HG03045 (cell line): ENCODE data around the gene ADGRG4.
"Not testable (repeated sequence)": the region's sequence is repeated elsewhere in the genome, so short reads cannot be mapped to it uniquely, and the experiment has no call there.

Source experiments
- ATAC-seq: cut with Tn5 transposase; IDR thresholded peaks from one replicate; pipeline ENCODE4 v1.9.1; 2021; ENCODE audit warnings: mild to moderate bottlenecking, moderate library complexity; ENCODE audit not compliant: unreplicated experiment

The ADGRG4 gene, protein sequence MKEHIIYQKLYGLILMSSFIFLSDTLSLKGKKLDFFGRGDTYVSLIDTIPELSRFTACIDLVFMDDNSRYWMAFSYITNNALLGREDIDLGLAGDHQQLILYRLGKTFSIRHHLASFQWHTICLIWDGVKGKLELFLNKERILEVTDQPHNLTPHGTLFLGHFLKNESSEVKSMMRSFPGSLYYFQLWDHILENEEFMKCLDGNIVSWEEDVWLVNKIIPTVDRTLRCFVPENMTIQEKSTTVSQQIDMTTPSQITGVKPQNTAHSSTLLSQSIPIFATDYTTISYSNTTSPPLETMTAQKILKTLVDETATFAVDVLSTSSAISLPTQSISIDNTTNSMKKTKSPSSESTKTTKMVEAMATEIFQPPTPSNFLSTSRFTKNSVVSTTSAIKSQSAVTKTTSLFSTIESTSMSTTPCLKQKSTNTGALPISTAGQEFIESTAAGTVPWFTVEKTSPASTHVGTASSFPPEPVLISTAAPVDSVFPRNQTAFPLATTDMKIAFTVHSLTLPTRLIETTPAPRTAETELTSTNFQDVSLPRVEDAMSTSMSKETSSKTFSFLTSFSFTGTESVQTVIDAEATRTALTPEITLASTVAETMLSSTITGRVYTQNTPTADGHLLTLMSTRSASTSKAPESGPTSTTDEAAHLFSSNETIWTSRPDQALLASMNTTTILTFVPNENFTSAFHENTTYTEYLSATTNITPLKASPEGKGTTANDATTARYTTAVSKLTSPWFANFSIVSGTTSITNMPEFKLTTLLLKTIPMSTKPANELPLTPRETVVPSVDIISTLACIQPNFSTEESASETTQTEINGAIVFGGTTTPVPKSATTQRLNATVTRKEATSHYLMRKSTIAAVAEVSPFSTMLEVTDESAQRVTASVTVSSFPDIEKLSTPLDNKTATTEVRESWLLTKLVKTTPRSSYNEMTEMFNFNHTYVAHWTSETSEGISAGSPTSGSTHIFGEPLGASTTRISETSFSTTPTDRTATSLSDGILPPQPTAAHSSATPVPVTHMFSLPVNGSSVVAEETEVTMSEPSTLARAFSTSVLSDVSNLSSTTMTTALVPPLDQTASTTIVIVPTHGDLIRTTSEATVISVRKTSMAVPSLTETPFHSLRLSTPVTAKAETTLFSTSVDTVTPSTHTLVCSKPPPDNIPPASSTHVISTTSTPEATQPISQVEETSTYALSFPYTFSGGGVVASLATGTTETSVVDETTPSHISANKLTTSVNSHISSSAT (N-terminal part only)

DNA sequence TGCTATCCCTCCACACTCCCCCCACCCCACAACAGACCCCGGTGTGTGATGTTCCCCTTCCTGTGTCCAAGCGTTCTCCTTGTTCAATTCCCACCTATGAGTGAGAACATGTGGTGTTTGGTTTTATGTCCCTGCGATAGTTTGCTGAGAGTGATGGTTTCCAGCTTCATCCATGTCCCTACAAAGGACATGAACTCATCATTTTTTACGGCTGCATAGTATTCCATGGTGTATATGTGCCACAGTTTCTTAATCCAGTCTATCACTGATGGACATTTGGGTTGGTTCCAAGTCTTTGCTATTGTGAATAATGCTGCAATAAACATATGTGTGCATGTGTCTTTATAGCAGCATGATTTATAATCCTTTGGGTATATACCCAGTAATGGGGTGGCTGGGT lies at the start of gene ADGRG4:
TSS of gene ADGRG4 (plus strand) at position 243 of the 400 bp plus-strand sequence. CDS start 7,815 bp downstream, outside the sequence.
- ATAC-seq = not testable (repeated sequence)

DNA sequence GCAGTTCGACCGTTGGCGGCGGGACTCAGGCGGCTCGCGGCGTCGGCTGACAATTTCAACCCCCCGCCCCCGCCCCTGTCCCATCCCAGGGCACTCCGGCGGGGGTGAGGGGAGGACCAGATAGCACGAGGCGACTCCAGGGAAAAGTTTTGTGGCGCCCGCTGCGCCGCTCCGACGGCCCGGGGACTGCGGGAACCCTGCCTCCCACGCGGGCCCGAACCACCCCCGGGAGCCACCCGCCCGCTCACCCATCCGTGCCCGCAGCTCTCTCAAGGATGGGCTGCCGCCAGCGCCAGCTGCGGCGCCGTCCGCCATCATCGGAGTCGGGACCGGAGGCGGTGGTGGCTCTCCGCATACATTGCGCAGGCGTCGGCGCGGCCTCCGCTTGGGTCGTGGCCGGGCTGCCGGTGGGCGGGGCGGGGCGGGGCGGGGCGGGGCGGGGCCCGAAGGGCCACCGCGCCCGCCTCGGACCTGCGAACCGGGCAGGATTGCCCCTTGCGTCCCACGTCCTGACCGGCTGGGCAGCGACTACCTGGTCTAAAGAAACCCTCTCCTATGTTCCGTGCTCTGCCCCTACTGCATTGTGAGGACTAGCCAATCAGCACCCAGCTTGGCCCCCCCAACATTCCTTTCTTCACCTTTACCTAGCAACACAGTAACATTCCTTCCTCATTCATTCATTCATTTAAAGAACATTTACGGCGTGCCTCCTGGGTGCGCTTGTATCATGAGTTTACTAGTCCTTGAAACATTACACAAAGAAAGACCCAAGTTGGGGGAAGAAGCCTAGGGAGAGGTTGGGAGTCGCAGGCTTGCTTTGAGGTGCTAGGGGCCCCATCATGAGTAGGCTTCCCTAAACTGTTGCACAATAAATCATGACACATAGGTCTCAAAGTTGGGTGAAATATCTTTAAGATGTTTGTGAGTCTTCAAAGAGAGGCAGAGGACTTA lies 49.4 kb upstream of the ADGRG4 start, which contains the start of gene MAP7D3:
TSS of gene MAP7D3 (minus strand) at position 360 of the 951 bp plus-strand sequence. CDS start at position 318, 42 bp downstream.
- ATAC-seq = peak; percentile 92

DNA sequence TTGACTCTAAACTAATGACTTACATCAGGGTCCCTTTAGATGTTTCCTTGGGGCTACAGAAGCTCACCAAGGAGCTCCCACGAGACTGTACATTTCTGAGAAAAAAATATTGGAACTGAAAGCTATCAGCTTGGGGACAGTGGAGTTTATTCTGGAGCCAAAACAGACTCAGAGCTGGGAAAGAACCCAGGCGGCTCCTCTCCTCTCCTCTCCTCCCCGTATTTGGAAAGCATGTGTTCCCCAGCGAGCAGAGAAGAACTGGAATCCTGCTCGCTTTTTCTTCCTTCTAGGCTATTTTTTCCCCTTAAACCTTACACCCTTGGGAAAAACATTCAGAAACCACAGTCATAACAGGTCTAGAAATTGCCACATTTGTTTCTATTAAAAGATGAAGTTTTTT lies 45.2 kb upstream of the ADGRG4 start:
- ATAC-seq = no peak

DNA sequence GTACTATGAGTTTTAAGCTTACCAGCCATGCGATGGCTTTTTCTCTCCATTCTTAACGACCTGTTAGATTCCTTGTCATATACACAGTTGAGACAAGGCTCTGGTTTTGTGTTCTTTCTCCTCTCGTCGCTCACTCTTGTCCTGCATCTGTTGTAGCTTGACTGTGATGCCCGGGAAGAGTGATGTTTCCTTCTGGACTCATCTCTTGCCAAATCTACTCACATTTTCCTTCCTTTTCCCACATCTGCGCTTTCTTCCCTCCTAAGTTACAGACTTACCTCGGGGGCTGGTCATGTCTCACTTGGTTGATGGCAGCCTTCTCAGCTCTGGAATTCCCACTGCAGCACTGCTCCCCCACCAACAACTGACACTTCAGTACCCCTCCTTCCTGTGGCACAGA lies 44.7 kb upstream of the ADGRG4 start:
- no peak for ATAC-seq

DNA sequence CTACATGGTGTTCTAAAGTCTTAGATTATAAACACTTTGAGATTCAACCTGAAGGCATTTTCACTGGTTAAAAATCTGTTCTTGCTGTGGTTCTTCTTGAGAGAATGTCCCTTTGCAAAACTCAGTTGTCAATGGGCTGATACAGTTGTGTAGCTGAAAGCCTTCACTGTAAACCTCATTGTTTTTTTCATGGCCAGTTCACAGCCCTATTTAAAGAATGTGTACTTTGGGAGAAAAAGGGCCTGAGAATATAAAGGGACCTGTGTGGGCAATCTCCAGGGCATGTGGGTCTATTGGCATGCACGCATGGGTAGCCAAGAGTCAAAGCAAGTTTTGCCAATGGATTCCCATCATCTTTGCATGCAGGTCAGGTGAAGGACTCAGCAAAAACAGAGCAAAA lies 41.8 kb upstream of the ADGRG4 start:
- ATAC-seq = no peak

DNA sequence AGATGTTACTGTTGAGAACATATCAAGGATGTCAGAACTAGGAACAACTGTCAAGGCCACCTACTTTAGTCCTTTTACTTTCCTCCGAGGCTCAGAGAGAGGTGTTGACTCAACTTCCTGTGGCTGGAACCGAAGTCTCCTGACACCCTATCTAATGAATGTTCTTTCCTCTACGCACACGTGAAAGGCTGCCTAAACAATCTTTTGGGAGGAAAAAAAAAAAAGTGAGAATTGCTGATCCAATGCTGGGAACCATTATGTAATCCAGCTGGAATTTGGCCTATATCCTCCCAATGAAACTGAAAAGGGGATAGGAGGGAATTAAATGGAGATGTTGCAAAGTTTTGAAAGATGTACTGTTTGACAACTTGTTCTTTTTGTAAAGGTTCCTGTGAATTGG lies 41.2 kb upstream of the ADGRG4 start:
- no peak for ATAC-seq

DNA sequence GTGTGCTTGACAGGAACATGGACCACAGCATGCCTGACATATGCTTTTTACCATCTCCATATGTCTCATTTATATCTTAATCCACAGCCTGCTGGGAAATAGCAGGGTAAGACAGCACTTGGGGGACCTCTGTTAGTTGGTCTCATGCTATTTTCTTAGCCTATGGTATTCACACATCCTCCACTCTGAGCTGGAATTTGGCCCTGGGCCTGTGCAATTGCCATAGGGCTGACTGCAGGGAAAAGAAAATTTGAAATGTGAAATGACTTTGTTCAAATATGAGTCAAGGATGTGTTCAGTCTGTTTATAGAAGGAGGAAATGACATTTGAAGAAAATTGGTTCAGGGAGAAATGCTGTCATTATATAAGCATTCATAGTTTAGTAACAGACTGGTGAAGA lies 40.0 kb upstream of the ADGRG4 start:
- ATAC-seq = no peak

DNA sequence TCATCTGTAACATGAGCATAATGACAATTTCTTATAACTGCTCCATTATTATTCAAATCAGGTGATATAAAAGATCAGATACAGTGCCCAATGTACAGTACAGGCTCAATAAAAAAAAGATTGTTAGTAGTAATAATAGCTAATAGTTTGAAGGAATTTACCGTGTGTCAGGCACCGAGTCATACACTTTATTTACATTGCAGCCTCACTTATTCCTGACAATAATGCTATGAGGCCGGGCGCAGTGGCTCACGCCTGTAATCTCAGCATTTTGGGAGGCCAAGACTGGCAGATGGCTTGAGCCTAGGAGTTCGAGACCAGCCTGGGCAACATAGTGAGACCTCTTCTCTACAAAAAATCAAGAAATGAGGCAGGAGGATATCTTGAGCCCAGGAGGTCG lies 39.4 kb upstream of the ADGRG4 start:
- no peak for ATAC-seq

DNA sequence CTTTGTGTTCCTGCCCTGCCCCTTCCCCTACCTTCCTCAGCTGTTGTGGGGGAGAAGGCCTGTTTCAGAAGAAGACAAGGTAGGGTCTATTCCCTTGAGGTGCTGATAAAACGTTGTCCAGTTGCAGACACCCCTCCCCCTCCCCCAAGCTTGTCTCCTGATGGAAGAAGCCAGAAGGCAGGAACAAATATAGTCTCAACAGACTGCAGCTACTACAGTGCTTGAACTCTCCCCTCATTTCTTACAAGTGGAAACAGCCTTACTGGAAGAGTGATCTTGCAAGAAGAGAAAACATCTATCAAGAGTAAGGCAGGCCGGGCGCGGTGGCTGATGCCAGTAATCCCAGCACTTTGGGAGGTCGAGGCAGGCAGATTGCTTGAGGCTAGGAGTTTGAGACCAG lies 38.5 kb upstream of the ADGRG4 start:
- no peak for ATAC-seq

DNA sequence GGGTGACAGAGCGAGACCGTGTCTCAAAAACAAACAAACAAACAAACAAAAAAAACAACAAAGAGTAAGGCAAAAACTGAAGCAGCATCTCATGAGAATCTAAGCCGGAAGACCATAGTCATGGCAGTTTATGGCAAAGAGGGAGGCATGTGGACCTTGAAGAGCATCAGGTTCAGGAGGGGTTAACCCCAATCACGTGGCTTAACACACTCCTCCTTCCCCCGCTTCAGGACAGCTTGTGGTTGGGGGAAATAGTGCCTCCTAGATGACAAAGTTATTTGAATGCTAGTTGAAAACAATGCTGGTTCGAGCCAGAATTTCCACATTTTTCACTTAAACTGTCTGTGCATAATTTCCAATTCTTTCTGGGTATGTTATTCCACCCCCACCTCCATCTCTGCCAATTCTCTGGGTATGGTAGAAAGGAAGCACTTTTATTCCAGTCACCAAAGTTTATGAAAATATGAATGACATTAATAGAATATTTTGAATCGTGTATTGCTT lies 37.9 kb upstream of the ADGRG4 start:
- ATAC-seq = no peak

DNA sequence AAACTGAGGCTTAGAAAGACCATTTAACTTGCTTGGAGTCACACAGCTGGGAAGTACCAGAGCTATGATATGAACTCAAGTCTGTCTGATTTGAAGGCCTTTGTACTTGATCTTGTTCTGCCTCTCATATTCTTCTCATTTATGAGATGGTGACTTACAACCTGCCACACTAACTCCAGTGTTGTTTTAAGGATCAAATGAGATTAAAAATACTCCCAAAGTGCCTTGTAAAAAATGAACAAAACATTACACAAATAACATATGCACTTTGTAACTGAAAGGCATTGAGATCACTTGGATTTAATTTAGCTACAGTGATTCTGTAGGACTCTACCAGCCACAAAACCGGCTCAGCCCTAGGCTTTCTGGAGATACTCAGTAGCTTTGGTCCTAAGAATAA lies 33.9 kb upstream of the ADGRG4 start:
- ATAC-seq = no peak

DNA sequence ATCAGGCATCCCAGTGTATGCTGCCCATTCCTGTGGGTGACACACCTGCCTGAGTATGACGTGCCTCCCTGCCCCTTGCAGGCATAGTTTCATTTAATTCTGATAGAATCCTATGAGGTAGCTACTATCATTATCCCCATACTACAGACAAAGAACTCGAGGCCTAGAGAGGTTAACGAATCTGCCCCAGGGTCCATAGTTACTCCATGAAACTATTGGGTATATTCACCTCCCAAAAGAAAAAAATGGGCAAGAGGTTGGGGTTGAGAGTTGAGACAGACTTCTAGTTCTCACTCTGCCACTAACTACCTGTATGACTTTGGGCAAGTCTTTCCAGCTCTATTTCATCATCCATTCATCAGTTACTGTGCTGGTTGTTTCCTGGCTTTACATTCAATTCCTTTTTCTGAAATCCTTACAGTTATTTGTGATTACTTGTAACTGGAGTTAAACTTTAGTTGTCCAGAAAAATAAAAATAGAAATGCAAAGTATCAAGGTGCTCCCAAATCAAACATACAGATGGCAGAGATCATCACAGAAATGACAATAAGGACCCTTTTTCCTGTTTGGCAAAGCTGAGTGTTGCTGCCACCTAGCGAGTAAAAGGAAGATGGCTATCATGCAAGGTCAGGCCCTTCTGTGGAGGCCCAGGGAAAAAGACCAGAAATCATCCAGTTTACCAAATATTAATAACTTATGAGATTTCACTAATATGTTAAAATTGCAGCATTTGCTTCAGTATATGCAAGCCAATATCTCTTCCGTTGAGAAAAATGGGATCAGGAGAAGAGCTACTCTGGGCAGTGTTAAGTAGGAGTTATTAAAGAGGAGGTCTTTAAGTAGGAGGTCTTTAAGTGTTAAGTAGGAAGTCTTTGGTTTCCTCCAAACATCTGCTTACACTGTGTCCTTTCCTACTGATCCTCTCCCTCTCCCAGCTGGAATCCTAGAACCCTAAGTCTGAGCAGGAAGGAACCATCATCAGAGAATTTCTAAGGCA lies 32.4 kb upstream of the ADGRG4 start:
- ATAC-seq = no peak

DNA sequence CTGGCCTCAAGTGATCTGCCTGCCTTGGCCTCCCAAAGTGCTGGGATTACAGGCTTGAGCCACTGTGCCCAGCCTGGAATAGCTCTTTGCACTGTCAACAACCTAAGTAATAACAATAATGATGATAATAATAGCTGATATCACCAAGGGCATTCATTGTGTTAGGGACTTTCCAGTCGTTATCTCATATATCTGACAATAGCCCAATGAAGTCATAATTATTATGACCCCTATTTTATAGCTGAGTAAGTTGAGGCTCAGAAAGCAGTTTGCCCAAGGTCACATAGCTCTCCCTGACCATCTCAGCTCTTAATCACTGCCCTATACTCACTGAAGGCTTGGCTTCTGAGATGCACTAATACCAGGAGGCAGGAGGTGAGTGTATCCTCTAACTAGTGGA lies 30.8 kb upstream of the ADGRG4 start:
- ATAC-seq = no peak

DNA sequence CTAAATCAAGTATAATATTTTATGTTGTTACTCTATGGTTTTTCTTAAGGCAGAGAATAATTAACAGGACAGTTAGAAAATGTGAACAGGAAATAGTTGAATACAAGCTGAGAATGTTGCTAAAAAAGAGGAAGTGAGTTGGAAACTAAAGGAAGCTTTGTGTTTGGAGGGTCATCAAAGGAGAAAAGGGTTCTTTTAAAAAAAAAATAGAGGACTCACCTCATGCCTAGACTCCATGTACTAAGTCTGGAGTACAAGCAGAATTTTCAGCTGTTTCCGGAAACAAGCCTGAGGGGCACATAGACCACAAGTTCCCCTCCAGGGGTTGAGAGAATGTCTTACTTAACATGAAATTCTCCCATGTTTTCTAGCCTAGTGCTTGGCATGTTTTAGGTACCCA lies 29.5 kb upstream of the ADGRG4 start:
- no peak for ATAC-seq

DNA sequence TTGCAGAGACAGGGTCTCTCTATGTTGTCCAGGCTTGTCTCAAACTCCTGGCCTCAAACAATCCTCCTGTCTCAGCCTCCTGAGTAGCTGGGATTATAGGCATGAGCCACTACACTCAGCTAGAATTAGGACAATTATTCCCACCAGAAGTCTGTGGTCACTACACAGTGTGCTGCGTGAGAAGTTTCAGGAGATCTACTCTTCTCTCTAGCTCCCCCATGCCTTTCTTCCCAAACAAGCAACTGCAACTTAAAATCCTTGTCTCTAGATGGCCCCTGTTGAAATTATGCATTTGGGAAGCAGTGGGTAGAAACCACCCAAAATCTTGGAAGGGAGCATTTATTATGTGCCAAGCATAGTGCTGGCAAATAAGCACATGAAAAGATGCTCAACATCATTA lies 28.4 kb upstream of the ADGRG4 start:
- no peak for ATAC-seq

DNA sequence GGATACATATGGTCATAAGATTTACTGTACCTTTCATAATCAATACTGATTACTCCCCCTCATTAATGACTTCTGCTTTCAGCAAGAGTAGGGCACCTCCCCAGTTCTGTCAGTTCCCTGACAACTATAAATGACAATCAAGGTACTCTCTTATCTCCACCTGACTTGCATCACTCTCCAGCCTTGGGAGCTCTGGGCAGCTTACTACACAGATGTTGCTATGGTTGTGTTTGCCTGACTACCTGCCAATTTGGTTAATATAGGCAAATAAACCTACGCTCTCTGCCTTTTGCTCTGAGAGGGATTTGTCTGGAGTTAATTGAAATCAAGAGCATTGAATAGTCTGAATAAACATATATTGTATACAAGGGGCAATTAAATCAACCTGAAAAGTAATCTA lies 26.8 kb upstream of the ADGRG4 start:
- no peak for ATAC-seq

DNA sequence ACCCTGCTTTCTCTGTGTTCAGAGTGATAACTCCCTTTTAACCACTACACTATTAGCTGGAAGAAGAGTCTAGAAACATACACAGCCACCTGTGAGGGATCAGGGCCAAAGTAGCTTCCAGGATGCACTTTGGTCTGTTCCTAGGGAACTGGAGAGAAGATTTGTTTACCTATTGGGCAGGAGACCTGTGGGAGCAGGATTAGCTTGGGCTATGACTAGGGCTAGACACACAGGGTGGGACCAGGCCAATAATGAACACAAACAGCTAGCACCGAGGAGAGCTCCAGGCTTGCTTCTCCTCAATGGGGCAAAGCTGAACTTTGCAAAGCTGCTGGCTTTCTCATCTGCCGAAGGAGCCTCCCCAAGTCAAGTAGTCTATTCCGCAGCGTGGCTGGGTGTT lies 25.2 kb upstream of the ADGRG4 start:
- ATAC-seq = no peak

DNA sequence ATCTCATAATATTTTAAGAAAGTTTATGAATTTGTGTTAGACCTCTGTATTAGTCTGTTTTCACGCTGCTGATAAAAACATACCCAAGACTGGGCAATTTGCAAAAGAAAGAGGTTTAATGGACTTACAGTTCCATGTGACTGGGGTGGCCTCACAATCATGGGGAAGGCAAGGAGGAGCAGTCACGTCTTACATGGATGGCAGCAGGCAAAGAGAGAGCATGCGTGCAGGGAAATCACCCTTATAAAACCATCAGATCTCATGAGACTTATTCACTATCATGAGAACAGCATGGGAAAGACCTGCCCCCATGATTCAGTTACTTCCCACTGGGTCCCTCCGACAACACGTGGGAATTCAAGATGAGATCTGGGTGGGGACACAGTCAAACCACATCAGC lies 14.4 kb upstream of the ADGRG4 start:
- ATAC-seq = not testable (repeated sequence)

DNA sequence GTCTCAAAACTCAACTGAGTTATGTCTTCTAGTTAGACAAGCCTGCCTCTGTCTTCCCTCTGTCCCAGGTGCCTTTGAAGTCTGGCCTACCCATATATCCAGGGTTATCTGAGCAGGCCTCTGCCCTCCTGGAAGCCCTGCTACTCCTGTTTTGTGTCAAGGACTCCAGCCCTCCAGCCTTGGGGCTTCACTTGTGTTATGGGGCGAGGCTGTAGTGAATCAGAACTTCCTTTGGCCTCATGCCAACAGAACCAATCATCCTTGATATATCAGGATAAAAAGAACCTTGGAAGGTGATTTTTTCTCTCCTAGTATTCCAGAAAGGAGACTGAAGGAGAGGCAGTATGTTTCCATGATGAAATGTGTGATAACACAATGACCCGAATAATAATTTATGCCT lies 8.9 kb upstream of the ADGRG4 start:
- no peak for ATAC-seq
